Measurements from ENCODE around the gene IDH3G. TPM values are rescaled to one million over a fixed set of nuclear protein-coding genes. Genes with fewer than 3 reads are reported as not detected.

IDH3G gene
- total and polyA plus RNA-seq, 7 donors, result 54.2 to 89.5 (median 67.0) TPM

- WGBS, 2 donors, result 76 to 84% methylated on average over 21 of the region's 21 CpGs
- no peak overlapping the region for H3K4me3 ChIP-seq
- peaks cover 0 to 1% (median under 1%) of the 10 kb centered on the region in 4 donors for H3K4me1 ChIP-seq
- TF ChIP-seq POLR2A (IDR thresholded peaks at IDR 0.05) (no peak), POLR2AphosphoS5 (IDR thresholded peaks at IDR 0.05) (no peak), EP300 (IDR thresholded peaks at IDR 0.05) (no peak), CTCF (IDR thresholded peaks at IDR 0.05) (no peak)
- H3K36me3 ChIP-seq, result peaks cover 0 to 62% (median 9%) of the 10 kb centered on the region in 4 donors
- H3K27me3 ChIP-seq, result no peaks in the 10 kb centered on the region
- DNase-seq, result no peak
- no peak overlapping the region for H3K27ac ChIP-seq
- no peaks in the 10 kb centered on the region for H3K9me3 ChIP-seq
- intact Hi-C loops (cut with DNase I), result no loop called here
These were observed 21.6 kb downstream of the IDH3G start for GRCh38 chrX:153772316-153773217.

GRCh38 chrX:153771415-153772315, 22.5 kb downstream of the IDH3G start:
- 88 to 92% methylated on average over 37 of the region's 37 CpGs for WGBS, 2 donors
- peaks cover 0 to 62% (median 9%) of the 10 kb centered on the region in 4 donors for H3K36me3 ChIP-seq
- no peaks in the 10 kb centered on the region for H3K9me3 ChIP-seq
- no peak overlapping the region for H3K4me3 ChIP-seq
- H3K27ac ChIP-seq, result no peak overlapping the region
- no peaks in the 10 kb centered on the region for H3K27me3 ChIP-seq
- TF ChIP-seq EP300 (IDR thresholded peaks at IDR 0.05) (no peak), CTCF (IDR thresholded peaks at IDR 0.05) (no peak), POLR2A (IDR thresholded peaks at IDR 0.05) (no peak), POLR2AphosphoS5 (IDR thresholded peaks at IDR 0.05) (no peak)
- peaks cover 0 to 10% (median 9%) of the 10 kb centered on the region in 4 donors for H3K4me1 ChIP-seq
- no peak for DNase-seq
- intact Hi-C loops (cut with DNase I), result no loop called here

- Histone ChIP-seq H3K4me1 (peaks cover 0 to 18% (median 10%) of the 10 kb centered on the region in 4 donors), H3K9me3 (no peaks in the 10 kb centered on the region), H3K27ac (no peak overlapping the region), H3K4me3 (no peak overlapping the region), H3K27me3 (no peaks in the 10 kb centered on the region), H3K36me3 (peaks cover 0 to 59% (median 8%) of the 10 kb centered on the region in 4 donors)
- TF ChIP-seq EP300 (IDR thresholded peaks at IDR 0.05) (no peak), POLR2AphosphoS5 (IDR thresholded peaks at IDR 0.05) (no peak), POLR2A (IDR thresholded peaks at IDR 0.05) (no peak), CTCF (IDR thresholded peaks at IDR 0.05) (no peak)
- 91 to 93% methylated on average over 18 of the region's 18 CpGs for WGBS, 2 donors
- no peak for DNase-seq
- intact Hi-C loops (cut with DNase I), result no loop called here
These were observed 23.4 kb downstream of the IDH3G start for GRCh38 chrX:153770601-153771414.

GRCh38 chrX:153769865-153770600, 24.1 kb downstream of the IDH3G start:
- peaks cover 0 to 51% (median 5%) of the 10 kb centered on the region in 4 donors for H3K36me3 ChIP-seq

More at GRCh38 chrX:153769865-153770600, 24.1 kb downstream of the IDH3G start:
- H3K27ac ChIP-seq, result no peak overlapping the region
- WGBS, 2 donors, result 86 to 88% methylated on average over 25 of the region's 25 CpGs
- intact Hi-C loops (cut with DNase I), result no loop called here
- peaks cover 0 to 26% (median 12%) of the 10 kb centered on the region in 4 donors for H3K4me1 ChIP-seq
- H3K9me3 ChIP-seq, result no peaks in the 10 kb centered on the region
- no peak overlapping the region for H3K4me3 ChIP-seq
- peak; percentile 63 for DNase-seq
- H3K27me3 ChIP-seq, result no peaks in the 10 kb centered on the region
- TF ChIP-seq EP300 (IDR thresholded peaks at IDR 0.05) (no peak), CTCF (IDR thresholded peaks at IDR 0.05) (no peak), POLR2A (IDR thresholded peaks at IDR 0.05) (no peak), POLR2AphosphoS5 (IDR thresholded peaks at IDR 0.05) (no peak)
